ENCODE measurements around the gene NR4A2.

- TF ChIP-seq POLR2A (IDR thresholded peaks at IDR 0.05) (no peak), CTCF (IDR thresholded peaks at IDR 0.05) (no peak)
Observed at GRCh38 chr2:156346731-156347130, 14.2 kb upstream of the NR4A2 start.
